IPS-18c (cell line): Measurements from ENCODE around the gene DAGLB.

Experiments
- H3K4me3 ChIP-seq: 2 replicates; pipeline ENCODE4 v1.7.0; 2013; ENCODE audit warnings: low read depth, mild to moderate bottlenecking, low read length, moderate library complexity; ENCODE audit not compliant: insufficient read depth
- H3K9me3 ChIP-seq: one replicate; pipeline ENCODE4 v1.6.1; 2013; ENCODE audit warnings: mild to moderate bottlenecking, low read length, moderate library complexity; ENCODE audit not compliant: control insufficient read depth, insufficient read depth

DAGLB gene, protein sequence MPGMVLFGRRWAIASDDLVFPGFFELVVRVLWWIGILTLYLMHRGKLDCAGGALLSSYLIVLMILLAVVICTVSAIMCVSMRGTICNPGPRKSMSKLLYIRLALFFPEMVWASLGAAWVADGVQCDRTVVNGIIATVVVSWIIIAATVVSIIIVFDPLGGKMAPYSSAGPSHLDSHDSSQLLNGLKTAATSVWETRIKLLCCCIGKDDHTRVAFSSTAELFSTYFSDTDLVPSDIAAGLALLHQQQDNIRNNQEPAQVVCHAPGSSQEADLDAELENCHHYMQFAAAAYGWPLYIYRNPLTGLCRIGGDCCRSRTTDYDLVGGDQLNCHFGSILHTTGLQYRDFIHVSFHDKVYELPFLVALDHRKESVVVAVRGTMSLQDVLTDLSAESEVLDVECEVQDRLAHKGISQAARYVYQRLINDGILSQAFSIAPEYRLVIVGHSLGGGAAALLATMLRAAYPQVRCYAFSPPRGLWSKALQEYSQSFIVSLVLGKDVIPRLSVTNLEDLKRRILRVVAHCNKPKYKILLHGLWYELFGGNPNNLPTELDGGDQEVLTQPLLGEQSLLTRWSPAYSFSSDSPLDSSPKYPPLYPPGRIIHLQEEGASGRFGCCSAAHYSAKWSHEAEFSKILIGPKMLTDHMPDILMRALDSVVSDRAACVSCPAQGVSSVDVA

DNA sequence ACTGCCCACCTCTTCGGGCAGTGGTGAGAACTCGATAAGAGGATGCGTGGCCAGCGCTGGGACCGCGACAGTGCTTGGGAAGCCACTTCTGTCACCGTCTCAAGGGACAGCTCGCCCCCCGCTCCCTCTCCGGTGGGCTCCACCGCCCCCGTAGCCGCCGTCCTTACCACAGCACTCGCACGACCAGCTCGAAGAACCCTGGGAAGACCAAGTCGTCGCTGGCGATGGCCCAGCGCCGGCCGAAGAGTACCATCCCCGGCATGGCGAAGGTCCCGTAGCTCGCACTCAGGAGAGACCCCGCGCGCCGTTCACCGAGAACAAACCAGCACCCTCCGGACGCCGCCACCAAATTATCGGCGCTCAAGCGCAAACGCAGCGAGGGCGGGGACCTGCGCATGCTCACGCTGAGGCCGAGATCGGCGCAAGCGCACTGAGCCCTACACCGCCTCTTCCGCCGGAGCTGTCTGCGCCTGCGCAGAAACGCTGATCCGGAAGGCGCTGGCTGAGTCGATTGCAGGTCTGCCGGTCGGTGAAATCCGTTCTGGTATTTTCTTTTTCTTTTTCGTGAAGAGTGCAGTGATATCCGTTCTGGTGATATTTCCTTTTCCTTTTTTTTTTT is at the start of gene DAGLB:
DAGLB (minus strand) TSS at position 374 of the 619 bp plus-strand sequence; CDS start at position 262, 112 bp downstream.
- peak within 1 kb of the TSS; percentile 97 for H3K4me3 ChIP-seq

DNA sequence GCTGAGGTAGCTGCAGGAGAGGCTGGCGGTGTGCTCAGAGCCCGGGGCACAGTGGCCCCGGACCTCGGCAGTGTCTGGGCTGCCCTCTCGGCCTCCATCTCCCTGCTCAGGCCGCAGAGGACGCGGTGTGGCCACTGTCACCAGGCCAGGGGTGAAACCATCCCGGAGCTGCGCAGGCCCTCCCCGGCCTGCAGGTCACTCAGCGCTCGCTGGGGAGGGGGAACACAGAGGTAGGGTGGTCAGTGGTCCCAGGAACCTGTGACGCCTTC is 49.8 kb upstream of the DAGLB start:
- H3K4me3 ChIP-seq: no peak overlapping the region

More for the DNA sequence above, at the start of gene DAGLB:
- no peaks in the 10 kb centered on the region for H3K9me3 ChIP-seq

DNA sequence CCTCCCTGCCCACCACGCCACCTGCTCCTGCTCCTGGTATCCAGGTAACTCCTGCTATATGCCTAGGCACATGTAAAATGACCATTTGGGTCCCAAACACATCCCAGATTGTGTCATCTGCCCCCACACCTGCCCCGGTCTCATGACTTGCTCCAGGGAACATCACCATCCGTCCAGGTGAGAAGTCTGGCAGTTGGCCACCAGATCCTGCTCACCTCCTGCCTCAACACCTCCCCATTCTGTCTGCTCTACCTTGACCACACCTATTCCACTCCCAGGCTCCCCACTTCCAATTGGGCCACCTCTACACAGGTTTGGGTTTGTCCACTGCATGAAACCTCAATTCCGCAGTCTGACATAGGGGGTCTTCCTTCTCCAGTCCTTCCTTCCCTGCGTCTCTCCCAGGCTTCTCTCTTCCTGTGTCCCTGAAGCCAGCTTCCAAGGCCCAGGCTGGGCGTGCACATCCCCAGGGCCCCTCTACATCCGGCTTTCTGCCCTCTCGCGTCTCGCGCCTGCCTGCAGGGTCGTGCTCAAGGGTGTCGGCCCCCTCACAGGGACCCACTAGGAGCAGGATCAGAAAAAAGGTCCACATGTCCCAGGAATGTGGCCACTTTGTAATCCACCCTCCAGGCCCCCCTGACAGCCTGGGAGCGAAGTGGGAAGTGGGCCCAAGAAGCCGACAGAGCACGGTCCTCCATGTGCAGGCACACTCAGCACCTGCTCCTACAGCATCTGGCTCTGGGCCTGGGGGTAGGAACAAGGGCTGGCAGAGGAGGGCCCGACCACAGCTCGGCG is 49.3 kb upstream of the DAGLB start:
- no peak overlapping the region for H3K4me3 ChIP-seq

More for the DNA sequence above, 49.8 kb upstream of the DAGLB start:
- no peaks in the 10 kb centered on the region for H3K9me3 ChIP-seq

DNA sequence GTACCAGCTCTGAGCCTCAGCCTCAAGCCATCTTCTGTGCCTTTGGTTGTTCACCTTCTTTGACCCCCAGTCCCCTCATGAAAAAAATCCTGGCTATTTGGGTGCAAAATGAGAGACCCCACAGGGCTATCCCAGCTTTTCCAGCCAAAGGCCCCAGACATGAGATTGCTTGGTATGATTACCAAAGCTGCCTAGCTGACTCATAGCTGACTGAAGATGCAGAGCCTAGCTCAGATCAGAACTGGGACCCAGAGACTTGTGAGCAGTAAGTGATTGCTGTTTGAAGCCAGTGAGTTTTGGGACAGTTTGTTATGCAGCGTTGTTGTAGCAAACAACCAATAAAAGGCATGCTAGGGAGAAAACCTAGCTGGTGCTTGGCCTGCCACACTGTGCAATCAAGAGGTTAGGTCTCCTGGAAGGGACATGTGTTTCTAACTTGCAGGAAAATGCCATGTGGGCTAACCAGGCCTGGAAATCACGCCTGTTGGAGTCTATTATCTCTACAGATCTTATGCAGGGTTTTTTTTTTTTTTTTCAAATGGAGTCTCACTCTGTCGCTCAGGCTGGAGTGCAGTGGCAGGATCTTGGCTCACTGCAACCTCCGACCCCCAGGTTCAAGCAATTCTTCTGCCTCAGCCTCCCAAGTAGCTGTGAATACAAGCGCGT is 48.0 kb upstream of the DAGLB start:
- H3K9me3 ChIP-seq: no peaks in the 10 kb centered on the region
- no peak overlapping the region for H3K4me3 ChIP-seq

More for the DNA sequence above, 49.3 kb upstream of the DAGLB start:
- H3K9me3 ChIP-seq: no peaks in the 10 kb centered on the region

DNA sequence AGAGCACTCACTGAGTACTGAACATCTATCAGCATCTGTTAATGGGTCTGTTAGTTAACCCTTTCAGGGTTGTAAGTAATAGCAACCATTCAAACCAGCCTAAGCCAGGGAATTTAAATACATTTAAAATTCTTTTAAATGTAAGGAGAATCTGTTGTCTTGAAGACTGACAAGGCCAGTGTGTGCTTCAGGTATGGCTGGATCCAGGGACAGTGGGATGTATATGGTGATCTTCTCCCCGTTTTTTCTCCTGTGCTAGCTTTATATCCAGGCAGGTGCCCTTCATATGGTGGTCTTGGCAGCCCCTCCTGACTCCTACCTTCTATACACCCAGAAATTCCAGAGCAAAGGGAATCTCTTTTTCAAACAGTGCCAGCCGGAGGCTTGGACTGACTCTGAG is 46.6 kb upstream of the DAGLB start:
- Histone ChIP-seq H3K4me3 (no peak overlapping the region), H3K9me3 (no peaks in the 10 kb centered on the region)

DNA sequence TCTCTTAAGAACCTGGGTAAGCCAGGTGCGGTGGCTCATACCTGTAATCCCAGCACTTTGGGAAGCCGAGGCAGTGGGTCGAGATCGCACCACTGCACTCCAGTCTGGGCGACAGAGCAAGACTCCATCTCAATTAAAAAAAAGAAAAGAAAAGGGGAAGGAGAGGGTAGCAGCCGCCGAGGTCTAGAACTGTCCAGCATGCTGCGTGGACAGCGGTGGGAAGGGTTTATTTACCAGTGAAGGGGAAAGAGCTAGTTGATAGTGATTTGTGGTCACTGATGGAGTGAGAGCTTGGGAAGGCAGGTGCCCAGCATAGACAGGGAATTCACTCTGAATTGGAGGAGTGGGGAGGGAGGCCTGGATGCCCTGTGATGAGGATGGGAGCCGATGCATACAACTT is 43.4 kb upstream of the DAGLB start:
- no peaks in the 10 kb centered on the region for H3K9me3 ChIP-seq
- H3K4me3 ChIP-seq: no peak overlapping the region

DNA sequence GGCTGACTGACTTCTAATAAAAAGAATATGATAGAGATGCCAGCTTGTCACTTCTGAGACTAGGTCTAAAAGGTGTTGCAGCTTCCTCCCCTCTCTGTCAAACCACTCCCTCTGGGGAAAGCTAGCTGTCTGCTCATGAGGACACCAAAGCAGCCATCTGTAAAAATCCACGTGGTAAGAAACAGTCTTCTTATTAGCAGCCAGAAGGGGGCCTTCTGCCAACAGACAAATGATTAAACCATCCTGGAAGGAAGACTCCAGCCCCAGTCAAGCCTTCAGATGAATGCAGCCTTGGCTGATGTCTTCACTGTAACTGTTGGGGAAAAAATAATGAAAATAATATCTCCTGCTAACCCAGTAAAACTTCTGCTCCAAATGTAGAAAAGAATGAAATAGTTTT is 41.9 kb upstream of the DAGLB start:
- H3K4me3 ChIP-seq: no peak overlapping the region
- H3K9me3 ChIP-seq: no peaks in the 10 kb centered on the region

DNA sequence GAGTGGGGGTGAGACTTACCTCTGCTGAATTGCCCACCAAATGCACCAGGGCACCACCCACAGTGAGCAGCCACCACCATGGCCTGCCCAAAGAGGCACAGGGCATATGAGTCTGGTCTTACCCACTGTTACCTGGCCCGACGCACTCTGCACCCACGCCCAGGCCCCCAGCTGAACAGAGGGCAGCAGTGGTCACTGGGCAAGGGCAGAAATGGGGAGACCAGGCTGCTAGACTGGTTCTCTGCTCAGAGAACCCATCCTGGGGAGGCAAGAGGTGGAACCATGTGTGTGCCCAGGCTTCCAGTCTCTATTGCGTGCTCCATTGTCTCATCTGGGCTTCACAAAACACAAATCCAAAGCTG is 39.4 kb upstream of the DAGLB start:
- H3K4me3 ChIP-seq: no peak overlapping the region
- H3K9me3 ChIP-seq: no peaks in the 10 kb centered on the region

DNA sequence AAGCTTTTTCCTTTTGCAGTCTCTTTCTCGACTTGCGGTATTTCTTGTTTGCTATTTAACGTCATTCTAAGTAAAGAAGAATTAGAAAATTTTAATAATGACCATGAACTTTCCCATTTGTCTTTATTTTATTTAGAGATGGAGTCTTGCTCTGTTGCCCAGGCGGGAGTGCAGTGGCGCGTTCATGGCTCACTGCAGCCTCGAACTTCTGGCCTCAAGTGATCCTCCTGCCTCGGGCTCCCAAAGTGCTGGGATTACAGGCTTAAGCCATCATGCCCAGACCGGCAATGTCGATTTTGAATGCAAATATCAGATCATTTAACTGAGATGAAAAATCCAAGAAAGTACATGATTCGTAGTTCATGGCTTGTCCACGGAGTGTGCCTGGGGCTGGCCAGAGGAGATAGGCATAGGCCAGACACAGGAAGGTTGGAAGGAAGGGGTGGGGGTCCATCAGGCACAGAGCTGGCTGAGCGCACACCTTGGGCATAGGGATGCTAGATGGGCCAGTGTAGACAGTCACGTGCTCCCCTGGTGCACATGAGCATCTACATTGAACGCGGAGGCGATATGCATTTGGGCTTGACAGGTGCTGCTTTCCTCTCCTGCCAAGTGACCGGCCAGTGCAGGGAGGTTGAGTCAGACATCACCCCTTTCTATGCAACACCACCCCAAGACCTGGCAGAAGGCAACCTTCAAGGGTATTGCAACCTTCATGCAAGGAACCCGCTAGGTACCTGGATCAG is 38.9 kb upstream of the DAGLB start:
- Histone ChIP-seq H3K4me3 (no peak overlapping the region), H3K9me3 (no peaks in the 10 kb centered on the region)

DNA sequence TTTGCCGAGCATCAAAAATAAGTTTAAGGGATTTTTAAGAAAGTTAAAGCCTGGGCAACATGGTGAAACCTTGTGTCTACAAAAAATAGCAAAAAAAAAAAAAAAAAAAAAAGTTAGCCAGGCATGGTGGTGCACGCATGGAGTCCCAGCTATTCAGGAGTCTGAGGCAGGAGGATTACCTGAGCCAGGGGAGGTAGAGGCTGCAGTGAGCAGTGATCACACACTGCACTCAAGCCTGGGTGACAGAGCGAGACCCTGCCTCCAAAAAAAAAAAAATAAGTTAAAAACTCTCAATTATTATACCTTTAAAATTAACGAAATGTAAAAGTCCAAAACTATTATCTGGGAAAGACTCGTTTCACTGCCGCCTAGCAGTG is 35.0 kb upstream of the DAGLB start:
- Histone ChIP-seq H3K9me3 (no peaks in the 10 kb centered on the region), H3K4me3 (peak overlapping the region; percentile 87)

DNA sequence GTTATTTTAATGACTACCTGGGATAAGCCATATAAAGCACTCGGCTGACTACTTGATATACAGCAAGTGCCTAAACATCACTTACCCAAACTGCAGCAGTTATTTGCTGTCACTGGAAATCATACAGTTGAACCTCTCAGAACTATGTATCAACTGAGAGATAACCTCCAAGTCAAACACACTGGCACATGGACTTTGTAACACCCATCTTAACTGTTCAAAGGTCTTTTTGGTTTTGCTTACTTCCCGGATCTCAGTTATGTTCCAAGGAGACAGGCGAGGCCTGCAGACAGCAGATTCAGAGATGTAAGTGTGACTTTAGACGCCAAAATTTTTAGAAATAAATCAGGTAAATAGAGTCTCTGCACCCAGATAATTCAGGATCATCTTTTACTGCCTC is 34.6 kb upstream of the DAGLB start:
- Histone ChIP-seq H3K4me3 (no peak overlapping the region), H3K9me3 (no peaks in the 10 kb centered on the region)

DNA sequence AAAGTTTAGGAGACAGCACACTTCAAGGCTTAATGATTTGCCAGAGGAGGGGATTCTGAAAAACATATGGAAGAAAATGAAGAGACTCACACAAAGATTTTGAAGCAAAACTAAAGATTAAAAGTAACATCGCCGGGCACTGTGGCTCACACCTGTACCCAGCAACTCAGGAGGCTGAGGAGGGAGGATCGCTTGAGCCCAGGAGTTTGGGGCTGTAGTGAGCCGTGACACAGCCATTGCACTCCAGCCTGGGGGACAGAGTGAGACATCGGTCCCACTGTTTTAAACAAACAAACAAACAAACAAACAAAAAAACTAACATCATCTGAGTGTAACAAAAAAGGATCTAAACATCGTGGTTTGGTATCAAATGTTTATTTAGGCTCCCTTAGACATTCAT is 33.7 kb upstream of the DAGLB start:
- Histone ChIP-seq H3K4me3 (no peak overlapping the region), H3K9me3 (no peaks in the 10 kb centered on the region)

DNA sequence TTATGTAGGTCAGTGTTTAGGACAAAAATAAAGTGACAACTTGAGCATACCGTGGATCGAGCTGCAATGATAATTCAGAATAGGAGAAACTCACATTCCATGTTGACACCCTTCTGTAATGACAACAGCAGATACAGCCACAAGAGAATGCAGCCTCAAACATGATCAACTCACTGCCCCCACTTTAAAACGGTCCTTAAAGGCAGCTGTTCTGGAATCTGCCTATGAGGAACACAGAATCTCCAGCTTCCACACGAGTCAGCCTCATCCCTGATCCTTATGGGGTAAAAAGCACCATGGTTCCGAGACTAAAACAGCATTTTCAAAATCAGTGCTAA is 32.5 kb upstream of the DAGLB start:
- H3K4me3 ChIP-seq: no peak overlapping the region
- H3K9me3 ChIP-seq: no peaks in the 10 kb centered on the region

DNA sequence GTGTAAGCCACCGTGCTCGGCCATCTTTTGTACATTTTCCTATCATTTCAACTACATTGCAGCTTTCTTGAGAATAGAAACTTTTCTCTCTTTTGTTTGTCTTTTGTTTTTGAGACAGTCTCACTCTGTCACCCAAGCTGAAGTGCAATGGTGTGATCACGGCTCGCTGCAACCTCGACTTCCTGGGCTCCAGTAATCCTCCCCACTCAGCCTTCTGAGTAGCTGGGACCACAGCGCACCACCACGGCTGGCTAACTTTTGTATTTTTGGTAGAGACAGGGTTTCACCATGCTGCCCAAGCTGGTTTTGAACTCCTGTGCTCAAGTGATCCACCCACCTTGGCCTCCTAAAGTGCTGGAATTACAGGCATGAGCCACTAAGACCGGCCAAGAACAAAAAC is 31.3 kb upstream of the DAGLB start:
- Histone ChIP-seq H3K9me3 (no peaks in the 10 kb centered on the region), H3K4me3 (no peak overlapping the region)

DNA sequence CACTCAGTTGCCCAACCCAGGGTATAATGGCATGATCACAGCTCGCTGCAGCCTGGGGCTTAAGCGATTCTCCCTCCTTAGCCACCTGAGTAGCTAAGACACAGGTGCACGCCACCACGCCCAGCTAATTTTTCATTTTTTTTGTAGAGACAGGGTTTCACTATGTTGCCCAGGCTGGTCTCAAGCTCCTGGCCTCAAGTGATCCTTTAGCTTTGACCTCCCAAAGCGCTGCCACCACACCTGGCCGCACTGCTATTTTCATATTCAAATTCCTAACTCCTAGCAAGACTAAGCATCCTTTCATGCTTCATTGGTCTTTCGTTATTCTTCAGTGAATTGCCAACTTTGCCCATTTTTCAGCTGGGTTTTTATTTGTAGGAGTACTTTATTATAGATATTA is 30.4 kb upstream of the DAGLB start:
- Histone ChIP-seq H3K4me3 (no peak overlapping the region), H3K9me3 (no peaks in the 10 kb centered on the region)

DNA sequence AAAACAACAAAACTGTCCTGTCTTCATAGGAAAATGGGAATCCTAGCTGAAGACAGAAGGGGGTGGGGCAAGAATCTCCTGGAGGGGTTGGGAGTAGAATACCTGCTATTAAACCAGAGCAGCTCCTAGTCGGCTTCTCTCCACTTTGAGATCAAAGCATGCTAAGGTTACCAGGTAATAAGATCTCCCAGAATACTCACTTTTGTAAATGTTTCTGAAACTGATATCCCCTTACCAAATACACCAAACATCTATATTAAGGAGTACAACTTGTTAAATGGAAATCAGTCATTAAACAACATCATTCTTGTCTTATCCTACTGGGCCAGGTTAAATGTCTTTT is 29.5 kb upstream of the DAGLB start:
- Histone ChIP-seq H3K9me3 (no peaks in the 10 kb centered on the region), H3K4me3 (no peak overlapping the region)
